Vagina (tissue), 2 donors: ENCODE measurements around the gene MED12L.

Experiments
- POLR2A ChIP-seq, 2 donors: fragments of 450-650 bp; IDR thresholded peaks; one replicate each; pipeline ENCODE4 v1.6.1; 2017; ENCODE audit warnings: antibody characterized with exemption in 2 of 2, mild to moderate bottlenecking in 2 of 2, moderate library complexity in 2 of 2
- POLR2AphosphoS5 ChIP-seq, 2 donors: sonication (generic); formaldehyde crosslinking; IDR thresholded peaks; one replicate each; pipeline ENCODE4 v1.9.0; 2017; ENCODE audit warnings: antibody characterized with exemption in 2 of 2, mild to moderate bottlenecking in 2 of 2, low read depth in 1 of 2; ENCODE audit not compliant: insufficient read depth in 1 of 2
- TF ChIP-seq, protein P1 (sequence below), 3 experiments: fragments of 450-650 bp in 2 of 3; fragments of 200-600 bp in 1 of 3; sonication (generic) in 1 of 3; IDR thresholded peaks; one replicate each; pipeline ENCODE4 v1.5.1; 2017 to 2019; ENCODE audit warnings: antibody characterized with exemption in 3 of 3, mild to moderate bottlenecking in 2 of 3, moderate library complexity in 2 of 3

GRCh38 chr3:151312972-151313371 lies 227.5 kb downstream of the MED12L start:
- TF ChIP-seq, protein P1, sequence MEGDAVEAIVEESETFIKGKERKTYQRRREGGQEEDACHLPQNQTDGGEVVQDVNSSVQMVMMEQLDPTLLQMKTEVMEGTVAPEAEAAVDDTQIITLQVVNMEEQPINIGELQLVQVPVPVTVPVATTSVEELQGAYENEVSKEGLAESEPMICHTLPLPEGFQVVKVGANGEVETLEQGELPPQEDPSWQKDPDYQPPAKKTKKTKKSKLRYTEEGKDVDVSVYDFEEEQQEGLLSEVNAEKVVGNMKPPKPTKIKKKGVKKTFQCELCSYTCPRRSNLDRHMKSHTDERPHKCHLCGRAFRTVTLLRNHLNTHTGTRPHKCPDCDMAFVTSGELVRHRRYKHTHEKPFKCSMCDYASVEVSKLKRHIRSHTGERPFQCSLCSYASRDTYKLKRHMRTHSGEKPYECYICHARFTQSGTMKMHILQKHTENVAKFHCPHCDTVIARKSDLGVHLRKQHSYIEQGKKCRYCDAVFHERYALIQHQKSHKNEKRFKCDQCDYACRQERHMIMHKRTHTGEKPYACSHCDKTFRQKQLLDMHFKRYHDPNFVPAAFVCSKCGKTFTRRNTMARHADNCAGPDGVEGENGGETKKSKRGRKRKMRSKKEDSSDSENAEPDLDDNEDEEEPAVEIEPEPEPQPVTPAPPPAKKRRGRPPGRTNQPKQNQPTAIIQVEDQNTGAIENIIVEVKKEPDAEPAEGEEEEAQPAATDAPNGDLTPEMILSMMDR (IDR thresholded peaks at IDR 0.05) = no peak
- TF ChIP-seq POLR2A (IDR thresholded peaks at IDR 0.05) (no peak), POLR2AphosphoS5 (IDR thresholded peaks at IDR 0.05; ENCODE audit: insufficient read depth in 1 of 2, low read depth in 1 of 2) (no peak)
